HG03280 (cell line): ENCODE results near the gene CHTF18.

Experiments used
- ATAC-seq: cut with Tn5 transposase; IDR thresholded peaks from one replicate; pipeline ENCODE4 v1.9.1; 2021; ENCODE audit warnings: mild to moderate bottlenecking, moderate library complexity; ENCODE audit not compliant: unreplicated experiment

Gene CHTF18

DNA sequence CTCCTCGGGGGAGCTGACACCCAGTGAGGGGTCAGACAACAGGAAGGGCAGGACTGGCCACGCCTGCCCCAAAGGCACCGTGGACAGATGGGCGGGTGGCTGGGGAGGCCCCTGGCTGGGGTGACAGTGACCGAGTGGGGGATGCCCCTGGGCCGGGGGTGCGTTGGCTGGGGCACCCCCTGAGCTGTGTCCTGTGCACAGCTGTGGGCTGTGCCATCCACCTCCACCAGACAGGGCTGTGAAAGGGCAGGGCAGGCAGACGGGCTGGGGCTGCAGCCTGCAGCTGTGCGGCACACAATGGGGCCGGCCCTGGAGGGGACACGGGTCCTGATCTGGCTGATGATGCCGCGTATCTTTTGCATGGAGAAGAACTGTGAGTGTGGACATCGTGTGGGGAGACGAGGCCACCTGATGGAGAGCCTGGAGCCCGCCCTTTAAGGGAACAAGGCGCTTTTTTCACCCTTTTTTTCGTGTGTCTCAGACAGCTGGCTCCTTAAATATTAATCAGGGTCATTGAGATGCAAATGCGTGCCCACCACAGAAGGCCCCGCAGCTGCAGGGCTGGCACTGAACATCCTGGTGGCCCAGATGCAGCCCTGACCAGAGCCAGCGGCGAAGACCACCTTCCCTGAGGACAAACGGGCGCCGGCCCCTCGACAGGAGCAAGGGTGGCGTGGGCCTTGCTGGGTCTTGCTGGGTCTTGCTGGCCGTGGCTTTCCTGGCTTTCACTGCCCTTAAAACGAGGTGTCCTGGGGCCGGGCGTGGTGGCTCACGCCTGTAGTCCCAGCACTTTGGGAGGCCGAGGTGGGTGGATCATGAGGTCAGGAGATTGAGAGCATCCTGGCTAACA, 54.5 kb downstream of the CHTF18 start:
- no peak for ATAC-seq

DNA sequence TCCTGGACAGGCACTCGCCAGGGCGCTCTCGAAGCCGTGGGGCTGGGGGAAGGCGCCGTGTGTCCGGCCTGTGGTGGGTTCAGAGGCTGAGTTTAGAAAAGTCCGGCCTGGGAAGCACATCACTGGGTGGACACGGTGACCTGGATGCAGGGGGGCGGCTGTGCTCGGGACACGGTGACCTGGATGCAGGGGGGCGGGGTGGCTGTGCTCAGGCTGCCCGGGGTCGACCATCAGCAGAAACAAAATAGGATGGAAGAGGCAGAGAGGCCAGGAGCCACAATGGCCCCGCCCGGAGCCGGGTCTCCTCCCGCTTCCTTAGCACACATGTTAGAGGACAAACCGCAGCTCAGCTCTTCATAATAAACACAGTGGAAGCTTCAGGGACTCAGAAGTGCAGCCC, 55.4 kb downstream of the CHTF18 start:
- ATAC-seq, result no peak

DNA sequence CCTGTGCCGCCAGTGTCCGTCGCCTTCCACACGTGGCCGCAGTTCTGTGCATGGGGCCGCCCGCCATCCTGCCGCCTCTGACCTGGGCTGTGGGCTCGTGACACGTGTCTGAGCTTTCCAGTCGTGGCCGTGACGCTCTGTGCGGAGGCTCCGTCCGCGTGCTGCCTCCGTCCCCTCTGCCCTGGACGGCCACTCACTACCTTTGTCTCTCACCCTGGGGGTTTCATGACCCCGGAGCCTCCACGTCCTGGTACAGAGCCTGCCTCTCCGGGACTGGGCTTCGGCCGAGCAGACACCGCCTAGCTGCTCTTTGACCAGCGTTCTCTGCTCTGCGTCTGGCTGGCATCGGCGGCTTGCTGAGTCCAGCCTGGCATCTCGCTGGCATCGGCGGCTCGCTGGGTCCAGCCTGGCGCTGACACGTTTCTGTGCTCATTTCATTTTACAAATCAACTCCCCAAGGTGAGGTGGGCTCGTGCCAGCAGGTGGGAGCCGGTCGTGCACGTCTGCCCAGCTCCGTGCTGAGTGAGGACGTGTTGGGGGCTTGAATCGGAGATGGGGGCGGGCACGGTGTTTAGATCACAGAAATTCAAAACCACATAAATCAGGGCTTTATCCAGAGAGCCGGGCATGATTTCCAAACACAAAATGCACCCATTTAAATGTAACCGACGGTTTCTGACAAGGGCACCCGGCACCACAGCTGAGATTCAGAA, 56.4 kb downstream of the CHTF18 start:
- ATAC-seq, result no peak

DNA sequence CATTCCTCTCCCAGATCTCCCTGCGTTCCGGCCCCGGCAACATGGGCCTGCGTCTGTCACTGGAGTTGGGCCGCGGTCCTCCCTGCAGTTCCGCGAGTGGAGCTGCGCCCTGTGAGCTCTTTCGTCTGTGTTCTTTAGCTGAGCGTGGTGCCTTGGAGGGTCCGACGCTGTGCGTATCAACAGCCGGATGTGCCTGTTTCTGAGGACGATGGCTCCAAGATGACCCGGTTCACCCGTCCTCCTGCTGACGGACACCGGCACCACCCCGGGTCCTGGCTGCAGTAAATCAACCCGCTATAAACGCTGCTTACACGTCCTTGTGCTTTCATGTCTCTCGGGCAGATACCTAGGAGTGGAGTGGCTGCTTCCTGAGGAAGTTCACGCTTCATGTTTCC, 56.9 kb downstream of the CHTF18 start:
- no peak for ATAC-seq

DNA sequence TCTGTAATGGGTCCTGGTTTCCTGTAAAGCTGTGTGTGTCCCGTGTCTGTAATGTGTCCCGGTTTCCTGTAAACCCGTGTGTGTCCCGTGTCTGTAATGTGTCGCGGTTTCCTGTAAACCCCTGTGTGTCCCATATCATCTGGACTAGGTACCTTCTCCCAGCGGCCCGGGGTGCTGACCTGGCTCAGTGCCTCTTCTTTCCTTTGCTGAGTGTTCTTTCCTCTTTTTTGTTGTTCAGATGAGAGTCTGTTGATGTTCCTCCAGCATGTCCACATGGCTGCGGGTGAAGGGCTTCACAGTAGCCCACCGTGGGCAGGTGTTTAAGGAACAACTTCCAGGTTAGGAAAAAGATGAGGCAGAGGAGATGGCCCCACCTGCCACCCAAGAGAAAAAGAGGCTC, 58.7 kb downstream of the CHTF18 start:
- ATAC-seq, result no peak
